Activated T-cell treated with anti-CD3 and anti-CD28 coated beads for 1 hour (primary cell): Measurements from ENCODE around the gene CHN2.
"Not testable (repeated sequence)": the region's sequence is repeated elsewhere in the genome, so short reads cannot be mapped to it uniquely, and the experiment has no call there.

Experiments
- DNase-seq: peaks from one replicate; pipeline ENCODE4 v3.0.0-alpha.2; 2020; ENCODE audit warnings: low read depth

CHN2 gene

GRCh38 chr7:29256693-29257002, 62.1 kb downstream of the CHN2 start:
- no peak for DNase-seq

GRCh38 chr7:29258951-29259350, 64.4 kb downstream of the CHN2 start:
- DNase-seq: no peak

GRCh38 chr7:29262191-29262917, 67.8 kb downstream of the CHN2 start:
- DNase-seq: no peak

GRCh38 chr7:29263601-29264207, 69.1 kb downstream of the CHN2 start:
- not testable (repeated sequence) for DNase-seq

- DNase-seq: no peak
Measured at GRCh38 chr7:29265208-29265923, 70.8 kb downstream of the CHN2 start.

- no peak for DNase-seq
Measured at GRCh38 chr7:29269935-29270334, 75.4 kb downstream of the CHN2 start.

- DNase-seq: no peak
Measured at GRCh38 chr7:29270594-29271318, 76.2 kb downstream of the CHN2 start.

- DNase-seq: no peak
Measured at GRCh38 chr7:29271319-29271658, 76.7 kb downstream of the CHN2 start.

GRCh38 chr7:29272057-29272456, 77.5 kb downstream of the CHN2 start:
- DNase-seq: no peak

- DNase-seq: no peak
Measured at GRCh38 chr7:29274146-29275017, 79.8 kb downstream of the CHN2 start.

- DNase-seq: no peak
Measured at GRCh38 chr7:29275018-29275318, 80.4 kb downstream of the CHN2 start.

GRCh38 chr7:29275493-29275892, 80.9 kb downstream of the CHN2 start:
- DNase-seq: no peak

GRCh38 chr7:29276199-29276598, 81.6 kb downstream of the CHN2 start:
- DNase-seq: no peak

- DNase-seq: no peak
Measured at GRCh38 chr7:29276806-29277205, 82.2 kb downstream of the CHN2 start.

- no peak for DNase-seq
Measured at GRCh38 chr7:29277436-29278215, 83.1 kb downstream of the CHN2 start.

GRCh38 chr7:29278337-29279069, 83.9 kb downstream of the CHN2 start:
- no peak for DNase-seq

GRCh38 chr7:29281782-29282541, 87.4 kb downstream of the CHN2 start:
- DNase-seq: no peak

GRCh38 chr7:29282819-29283414, 88.3 kb downstream of the CHN2 start:
- DNase-seq: no peak

GRCh38 chr7:29284696-29285443, 90.3 kb downstream of the CHN2 start:
- DNase-seq: no peak
